ENCODE measurements around the gene FGF21.

The FGF21 gene

GRCh38 chr19:48794291-48794690 lies 39.0 kb downstream of the FGF21 start:
- DNase-seq = no peak

- peak; percentile 94 to 95 for DNase-seq
Measured at GRCh38 chr19:48795055-48795684, 39.8 kb downstream of the FGF21 start.

DNA sequence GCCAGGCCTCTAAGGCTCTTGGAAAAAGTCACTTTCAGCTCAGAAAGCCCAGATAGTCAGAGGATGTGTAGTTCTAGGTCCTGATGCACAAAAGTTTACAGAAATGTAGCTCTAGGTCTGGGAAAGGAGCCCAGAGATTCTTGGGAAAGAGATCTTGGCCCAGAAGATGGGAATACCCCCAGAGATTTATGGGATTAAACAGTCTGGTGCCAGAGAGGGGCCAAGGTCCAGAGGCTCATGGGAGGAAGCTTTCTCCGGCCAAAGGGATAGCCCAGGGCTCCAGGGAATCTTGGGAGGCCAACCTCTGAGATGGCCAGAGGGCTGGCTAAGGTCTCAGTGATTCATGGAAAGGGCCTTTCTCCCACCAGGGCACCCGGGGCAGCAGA lies 40.4 kb downstream of the FGF21 start:
- no peak for DNase-seq

- DNase-seq = no peak
Measured at GRCh38 chr19:48796298-48797083, 41.2 kb downstream of the FGF21 start.

GRCh38 chr19:48797103-48797502 lies 41.8 kb downstream of the FGF21 start:
- no peak for DNase-seq

DNA sequence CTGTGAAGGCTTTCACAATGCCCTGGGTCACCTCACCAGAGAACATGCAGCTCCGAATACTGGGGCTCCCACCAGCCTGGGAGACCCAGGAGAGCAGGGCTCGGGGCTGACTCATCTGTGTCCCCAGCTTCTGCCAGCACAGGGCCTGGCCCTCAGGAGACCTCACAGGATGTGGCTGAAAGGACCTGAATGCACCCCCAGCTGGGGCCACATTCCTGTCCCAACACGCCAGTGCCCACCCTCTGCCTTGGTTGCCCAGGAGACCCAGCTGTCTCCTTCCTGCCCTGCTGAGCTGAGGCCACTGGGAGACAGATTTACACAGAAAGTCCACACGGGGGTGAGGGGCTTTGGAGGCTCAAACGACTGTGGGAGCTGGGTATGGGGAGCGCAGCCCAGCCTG lies 43.6 kb downstream of the FGF21 start:
- DNase-seq = no peak

DNA sequence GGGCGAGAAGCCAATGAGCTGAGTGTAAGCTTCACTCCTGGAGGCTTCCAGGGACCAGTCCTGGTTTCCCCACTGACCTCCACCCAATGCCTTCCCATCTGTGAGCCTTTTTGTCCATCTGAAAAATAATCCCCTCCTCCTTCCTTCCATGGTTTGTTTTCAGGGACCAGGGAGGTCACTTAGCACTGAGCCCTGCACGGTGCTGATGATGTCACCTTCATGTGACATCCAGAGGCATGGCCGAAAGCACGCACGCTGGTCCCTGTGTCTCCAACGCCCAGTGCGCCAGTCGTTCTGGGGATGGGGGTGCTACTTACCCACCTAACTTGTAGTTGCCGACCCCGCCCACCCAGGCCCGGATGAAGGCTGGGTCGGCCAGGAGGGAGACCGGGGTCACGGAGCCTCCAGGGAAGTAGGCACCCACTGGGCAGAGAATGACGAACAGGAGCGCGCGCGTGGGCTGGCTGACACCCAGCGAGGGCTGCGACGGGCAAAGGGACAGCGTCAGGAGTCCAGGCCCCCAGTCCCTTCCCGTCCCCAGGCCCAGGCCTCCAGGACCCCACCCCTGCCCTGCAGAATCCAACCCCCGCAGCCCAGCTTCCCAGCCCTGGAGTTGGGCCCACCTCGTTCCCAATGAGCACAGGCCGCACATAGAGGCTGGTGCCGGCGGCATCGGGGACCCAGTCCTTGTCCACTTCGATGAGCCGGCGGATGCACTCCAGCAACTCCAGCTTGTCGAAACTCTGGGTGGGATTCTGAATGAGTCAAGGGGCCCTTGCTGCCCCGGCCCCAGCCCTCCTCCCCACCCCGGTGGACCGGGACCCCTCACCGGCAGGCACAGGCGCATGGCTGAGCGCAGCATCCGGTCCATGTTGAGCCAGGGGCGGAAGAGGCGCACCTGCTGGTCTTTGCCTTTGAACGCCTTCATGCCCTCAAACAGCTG lies 44.3 kb downstream of the FGF21 start:
- DNase-seq = no peak

- no peak for DNase-seq
Measured at GRCh38 chr19:48802623-48803022, 47.3 kb downstream of the FGF21 start.

GRCh38 chr19:48804496-48804895 lies 49.2 kb downstream of the FGF21 start:
- DNase-seq = no peak

- DNase-seq = no peak
Measured at GRCh38 chr19:48805452-48805851, 50.1 kb downstream of the FGF21 start.

DNA sequence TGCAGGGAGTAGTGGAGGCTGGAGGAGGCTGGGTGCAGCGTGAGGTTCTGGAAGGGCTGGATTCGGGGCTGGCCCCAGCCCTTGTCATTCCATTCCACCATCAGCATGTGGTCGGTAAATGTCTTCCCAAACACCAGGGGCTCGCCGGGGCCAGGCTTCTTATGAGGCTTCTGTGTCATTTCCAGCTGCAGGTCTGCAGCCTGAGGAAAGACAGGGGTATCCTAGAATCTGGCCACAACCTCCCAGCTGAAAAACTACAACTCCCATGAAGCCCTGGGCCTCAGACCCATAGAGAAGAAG lies 51.1 kb downstream of the FGF21 start:
- peak in 1 of 2 experiments; percentile 31 for DNase-seq

DNA sequence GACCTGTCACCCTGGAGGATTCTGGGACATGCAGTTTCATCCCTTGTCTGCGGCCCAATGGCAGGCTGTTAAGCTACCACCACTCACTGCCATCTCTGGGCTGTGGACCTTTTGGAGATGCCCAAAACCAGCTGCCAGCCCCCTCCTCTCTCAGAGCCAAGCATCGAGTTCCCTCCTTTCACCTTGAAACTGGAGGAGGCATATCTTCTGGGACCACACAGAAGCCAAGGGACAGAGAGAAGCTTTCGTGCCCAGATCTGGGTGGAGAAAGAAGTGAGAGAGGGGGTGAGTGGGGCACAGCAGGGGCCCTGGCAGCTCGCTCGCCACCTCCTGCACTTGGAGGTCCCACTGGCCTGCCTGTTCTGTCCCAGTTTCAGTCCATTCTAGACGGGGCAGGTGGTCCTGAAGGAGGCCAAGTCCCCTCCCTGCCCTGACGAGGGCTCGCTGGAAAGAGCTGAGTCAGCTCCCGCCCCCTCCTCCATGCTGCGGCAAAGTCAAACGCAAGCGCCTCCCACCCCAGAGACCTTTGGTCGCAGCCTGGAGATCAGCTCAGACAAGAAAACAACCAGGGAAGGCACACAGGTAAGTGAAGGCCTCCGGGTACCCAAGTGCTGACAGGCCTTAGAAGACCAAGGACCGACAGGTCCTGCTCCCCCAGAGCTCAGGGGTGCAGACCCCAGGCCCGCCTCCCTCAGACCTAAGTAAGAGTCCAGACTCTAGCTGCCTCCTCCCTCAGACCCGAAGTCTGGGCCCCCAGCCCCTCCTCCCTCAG lies 51.7 kb downstream of the FGF21 start:
- DNase-seq = peak in 1 of 2 experiments; percentile 60

DNA sequence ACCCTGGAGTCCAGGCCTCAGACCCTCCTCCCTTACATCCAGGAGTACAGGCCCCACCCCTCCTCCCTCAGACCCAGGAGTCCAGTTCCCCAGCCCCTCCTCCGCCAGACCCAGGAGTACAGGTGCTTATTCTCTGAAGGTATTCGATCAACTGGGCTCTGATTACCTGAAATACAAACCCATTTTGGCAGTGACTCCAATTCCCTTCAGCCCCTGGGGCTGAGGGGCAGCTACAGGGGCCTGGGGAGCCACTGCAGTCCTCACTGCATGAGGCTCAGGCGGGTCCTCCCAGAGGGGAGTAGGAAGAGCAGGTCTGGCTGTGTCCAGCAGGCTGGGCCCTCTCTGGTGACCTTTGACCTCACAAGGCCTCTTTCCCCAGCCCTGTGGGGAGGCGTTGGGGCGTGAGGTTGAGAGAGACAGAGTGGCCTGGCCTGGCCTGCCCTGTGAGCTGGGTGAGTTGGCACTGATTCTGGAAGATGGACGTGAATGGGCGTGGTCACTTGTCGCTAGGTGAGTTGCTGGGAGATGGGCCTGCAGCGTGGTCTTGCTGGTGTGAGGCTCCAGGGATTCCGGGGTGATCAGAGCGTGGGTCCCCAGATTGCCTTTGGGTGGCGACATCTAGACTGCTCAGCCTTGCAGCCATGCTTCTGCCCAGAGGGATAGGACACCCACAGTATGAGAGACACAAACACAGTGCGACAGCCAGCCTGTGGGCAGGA lies 52.4 kb downstream of the FGF21 start:
- DNase-seq = no peak
